BJ (cell line): ENCODE measurements around the gene PAM. TPM values are rescaled to one million over a fixed set of nuclear protein-coding genes. Genes with fewer than 3 reads are reported as not detected.

Source experiments
- CTCF ChIA-PET: fragments of 350-600 bp; formaldehyde crosslinking; extraction: SDS; loops from one replicate; lab custom pipeline; 2021; ENCODE audit warnings: antibody characterized with exemption, inconsistent platforms; lab: Yijun Ruan, JAX
- POLR2A ChIA-PET: fragments of 300-600 bp; sonication (Branson Sonifier 250); formaldehyde crosslinking; extraction: SDS; loops from one replicate; lab custom pipeline; 2021; ENCODE audit warnings: antibody characterized with exemption; lab: Charles Lee
- DNase-seq: peaks from one replicate; pipeline ENCODE4 v3.0.0-alpha.2; 2011; ENCODE audit warnings: low read depth
- H3K27me3 ChIP-seq: 2 replicates; pipeline ENCODE4 v1.6.0; 2011; ENCODE audit warnings: low read length; ENCODE audit not compliant: control insufficient read depth, insufficient read depth
- H3K36me3 ChIP-seq: 2 replicates; pipeline ENCODE4 v1.5.1; 2011; ENCODE audit warnings: low read length; ENCODE audit not compliant: control insufficient read depth, insufficient read depth
- H3K4me3 ChIP-seq: 2 replicates; pipeline ENCODE4 v1.5.1; 2011; ENCODE audit warnings: low read depth, mild to moderate bottlenecking, control low read depth, low read length
- polyA plus RNA-seq: library from polyadenylated mRNA; depleted of rRNA; stranded (reverse); fragments of >200 nt; gene quantifications from 2 replicates; pipeline ENCODE4 v1.2.3, GENCODE V29; 2011
- TF ChIP-seq, protein P1 (sequence below): IDR thresholded peaks from 2 replicates; pipeline ENCODE4 v1.5.1; 2011; ENCODE audit warnings: low read depth, mild to moderate bottlenecking, control low read depth, inconsistent platforms, low read length, moderate library complexity; ENCODE audit not compliant: insufficient read depth

Gene PAM
- polyA plus RNA-seq, 1 experiment, result 256 TPM

- H3K27me3 ChIP-seq, result no peaks in the 10 kb centered on the region
- DNase-seq, result peak; percentile 74
- TF ChIP-seq, protein P1, sequence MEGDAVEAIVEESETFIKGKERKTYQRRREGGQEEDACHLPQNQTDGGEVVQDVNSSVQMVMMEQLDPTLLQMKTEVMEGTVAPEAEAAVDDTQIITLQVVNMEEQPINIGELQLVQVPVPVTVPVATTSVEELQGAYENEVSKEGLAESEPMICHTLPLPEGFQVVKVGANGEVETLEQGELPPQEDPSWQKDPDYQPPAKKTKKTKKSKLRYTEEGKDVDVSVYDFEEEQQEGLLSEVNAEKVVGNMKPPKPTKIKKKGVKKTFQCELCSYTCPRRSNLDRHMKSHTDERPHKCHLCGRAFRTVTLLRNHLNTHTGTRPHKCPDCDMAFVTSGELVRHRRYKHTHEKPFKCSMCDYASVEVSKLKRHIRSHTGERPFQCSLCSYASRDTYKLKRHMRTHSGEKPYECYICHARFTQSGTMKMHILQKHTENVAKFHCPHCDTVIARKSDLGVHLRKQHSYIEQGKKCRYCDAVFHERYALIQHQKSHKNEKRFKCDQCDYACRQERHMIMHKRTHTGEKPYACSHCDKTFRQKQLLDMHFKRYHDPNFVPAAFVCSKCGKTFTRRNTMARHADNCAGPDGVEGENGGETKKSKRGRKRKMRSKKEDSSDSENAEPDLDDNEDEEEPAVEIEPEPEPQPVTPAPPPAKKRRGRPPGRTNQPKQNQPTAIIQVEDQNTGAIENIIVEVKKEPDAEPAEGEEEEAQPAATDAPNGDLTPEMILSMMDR, result no peak
- H3K36me3 ChIP-seq, result no peaks in the 10 kb centered on the region
- H3K4me3 ChIP-seq, result no peak overlapping the region
- POLR2A ChIA-PET, result no interaction called here
- CTCF ChIA-PET, result interaction anchor here (0.7 to 1.2 kb wide), 2 partner anchors 15 to 97 kb away, joined by 3 read pairs; no protein-coding TSS in a partner anchor
Measured at GRCh38 chr5:102778478-102778877, 23.4 kb downstream of the PAM start.

DNA sequence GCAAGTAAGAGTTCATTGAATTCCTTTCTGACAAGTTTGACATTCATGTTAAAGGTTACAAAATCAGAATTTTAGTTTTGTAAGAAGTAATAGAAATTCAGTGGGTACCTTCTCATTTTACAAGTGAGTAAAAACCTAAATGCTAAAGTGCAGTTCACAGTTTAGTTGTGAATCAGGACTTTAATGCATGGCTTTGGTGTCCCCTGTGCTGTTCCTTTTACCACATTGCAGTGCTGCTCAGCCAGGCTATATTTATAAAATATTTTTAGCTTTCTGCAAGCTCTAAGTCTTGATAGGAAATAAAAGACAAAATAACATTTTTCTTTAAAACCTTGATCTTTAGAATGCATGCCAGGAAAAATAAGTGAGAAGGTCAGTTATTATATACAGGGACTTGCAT, 26.3 kb downstream of the PAM start:
- H3K36me3 ChIP-seq, result no peaks in the 10 kb centered on the region
- H3K27me3 ChIP-seq, result no peaks in the 10 kb centered on the region
- TF ChIP-seq, protein P1, result no peak
- ChIA-PET POLR2A (no interaction called here), CTCF (interaction anchor here (0.6 to 2.6 kb wide), 15 partner anchors 10 to 723 kb away, joined by 3 to 12 read pairs (median 4); partner anchors contain the start of gene PAM)
- H3K4me3 ChIP-seq, result no peak overlapping the region
- no peak for DNase-seq

- ChIA-PET CTCF (interaction anchor here (0.8 to 2.6 kb wide), 6 partner anchors 12 to 443 kb away, joined by 3 to 12 read pairs (median 4); partner anchors contain the start of gene PAM), POLR2A (no interaction called here)
- no peaks in the 10 kb centered on the region for H3K36me3 ChIP-seq
- H3K4me3 ChIP-seq, result no peak overlapping the region
- TF ChIP-seq, protein P1, result no peak
- DNase-seq, result no peak
- H3K27me3 ChIP-seq, result no peaks in the 10 kb centered on the region
Measured at GRCh38 chr5:102781786-102782185, 26.7 kb downstream of the PAM start.

DNA sequence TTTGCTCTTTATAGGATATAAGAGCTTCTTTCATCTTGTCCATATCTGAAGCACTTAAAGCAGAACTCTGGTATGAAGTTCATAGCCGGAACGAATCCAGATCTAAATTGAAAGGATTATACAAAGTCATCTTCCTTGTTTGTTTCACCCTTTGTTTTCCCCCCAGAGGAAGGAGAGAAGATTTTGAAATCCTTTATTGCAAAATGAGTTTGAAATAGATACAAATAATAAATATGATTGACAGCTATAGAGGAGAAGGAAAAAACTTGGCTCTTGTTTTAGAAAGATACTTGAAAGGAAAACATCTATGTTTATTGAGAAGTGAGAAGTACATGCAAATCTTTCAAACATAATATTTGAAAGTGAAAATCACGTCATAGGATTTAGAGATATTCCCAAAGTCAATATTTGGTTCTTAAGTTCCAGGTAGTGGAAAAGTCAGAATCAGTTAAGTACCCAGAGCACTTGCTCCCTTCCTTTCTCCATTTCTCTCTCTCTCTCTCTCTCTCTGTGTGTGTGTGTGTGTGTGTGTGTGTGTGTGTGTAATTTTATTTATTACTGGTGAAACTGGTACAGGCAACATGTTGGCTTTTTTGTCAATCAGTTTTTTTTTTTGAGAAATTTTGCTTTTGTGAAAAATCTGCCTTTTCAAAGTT, 27.2 kb downstream of the PAM start:
- no peak for DNase-seq
- no peaks in the 10 kb centered on the region for H3K36me3 ChIP-seq
- H3K4me3 ChIP-seq, result no peak overlapping the region
- TF ChIP-seq, protein P1, result no peak
- no peaks in the 10 kb centered on the region for H3K27me3 ChIP-seq
- ChIA-PET CTCF (interaction anchor here (0.8 to 2.6 kb wide), 5 partner anchors 11 to 443 kb away, joined by 3 to 12 read pairs (median 4); partner anchors contain the start of gene PAM), POLR2A (no interaction called here)

- Histone ChIP-seq H3K27me3 (no peaks in the 10 kb centered on the region), H3K4me3 (no peak overlapping the region), H3K36me3 (no peaks in the 10 kb centered on the region)
- ChIA-PET CTCF (no interaction called here), POLR2A (no interaction called here)
- no peak for DNase-seq
- TF ChIP-seq, protein P1, result no peak
Measured at GRCh38 chr5:102787134-102787533, 32.0 kb downstream of the PAM start.
